ENCODE measurements around the gene TSPAN14.

TSPAN14 gene

DNA sequence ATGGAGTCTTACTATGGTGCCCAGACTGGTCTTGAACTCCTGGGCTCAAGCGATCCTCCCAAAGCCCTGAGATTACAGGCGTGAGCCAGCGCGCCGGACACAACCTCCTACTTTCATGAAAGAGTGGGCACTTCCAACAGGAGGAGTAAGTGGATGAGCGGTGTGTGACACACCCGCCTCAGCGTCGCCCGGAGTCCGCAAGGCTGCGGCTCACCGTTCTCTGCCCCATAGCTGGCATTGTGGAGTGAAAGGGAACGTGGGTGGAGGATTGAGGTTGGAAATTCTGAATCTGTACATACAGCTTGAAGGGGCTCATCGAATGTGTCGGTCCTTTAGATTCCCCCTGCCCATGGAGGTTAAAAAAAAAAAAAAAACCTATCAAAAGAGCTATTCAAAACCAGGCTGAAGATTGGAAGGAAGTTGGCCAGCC, 46.3 kb upstream of the TSPAN14 start:
- H2AFZ ChIP-seq (ENCODE audit: insufficient read depth, low read length, poor library complexity): peak overlapping the region; percentile 72
- no peak overlapping the region for H4K12ac ChIP-seq (ENCODE audit: low read depth, low read length)
- H3K9ac ChIP-seq (ENCODE audit: low read length): peak overlapping the region; percentile 47
- H2BK120ac ChIP-seq (ENCODE audit: insufficient read depth, low read length, poor library complexity): peak overlapping the region; percentile 29
- H3K9me3 ChIP-seq (ENCODE audit: insufficient read depth, low read depth, low read length): no peaks in the 10 kb centered on the region
- H2BK12ac ChIP-seq (ENCODE audit: low read length): no peak overlapping the region
- peak overlapping the region; percentile 63 for H3K14ac ChIP-seq (ENCODE audit: low read length)
- H3K4me1 ChIP-seq (ENCODE audit: control insufficient read depth in 1 of 2, insufficient read depth in 2 of 2, low read length in 2 of 2): peaks cover 17 to 19% of the 10 kb centered on the region in 2 experiments
- H3K23ac ChIP-seq (ENCODE audit: low read length): no peak overlapping the region
- H3K79me1 ChIP-seq (ENCODE audit: low read length): peaks cover 11% of the 10 kb centered on the region
- no CpG with 5 or more reads among the region's 16 CpGs for WGBS (ENCODE audit: extremely low coverage, insufficient coverage, insufficient read length)
- DNase-seq: no peak
- H2BK5ac ChIP-seq (ENCODE audit: low read depth, low read length, poor library complexity): no peak overlapping the region
- peak overlapping the region; percentile 67 for H4K91ac ChIP-seq (ENCODE audit: low read depth, low read length)
- H2AK5ac ChIP-seq (ENCODE audit: low read length): no peak overlapping the region
- no peaks in the 10 kb centered on the region for H3K27me3 ChIP-seq (ENCODE audit: insufficient read depth, low read length)
- H3K4ac ChIP-seq (ENCODE audit: low read depth, low read length): no peak overlapping the region
- H4K8ac ChIP-seq (ENCODE audit: low read depth, low read length): peak overlapping the region; percentile 87
- H3K27ac ChIP-seq (ENCODE audit: low read depth, low read length): no peak overlapping the region
- H3K4me2 ChIP-seq (ENCODE audit: low read length): peak overlapping the region; percentile 85
- no peaks in the 10 kb centered on the region for H3K36me3 ChIP-seq (ENCODE audit: control insufficient read depth in 1 of 2, insufficient read depth in 2 of 2, low read length in 2 of 2)
- H3K79me2 ChIP-seq (ENCODE audit: control insufficient read depth, insufficient read depth, low read length, poor library complexity): peaks cover 5% of the 10 kb centered on the region
- H3K4me3 ChIP-seq (ENCODE audit: low read depth, low read length): peak overlapping the region; percentile 82
- H3K18ac ChIP-seq (ENCODE audit: low read length): no peak overlapping the region

DNA sequence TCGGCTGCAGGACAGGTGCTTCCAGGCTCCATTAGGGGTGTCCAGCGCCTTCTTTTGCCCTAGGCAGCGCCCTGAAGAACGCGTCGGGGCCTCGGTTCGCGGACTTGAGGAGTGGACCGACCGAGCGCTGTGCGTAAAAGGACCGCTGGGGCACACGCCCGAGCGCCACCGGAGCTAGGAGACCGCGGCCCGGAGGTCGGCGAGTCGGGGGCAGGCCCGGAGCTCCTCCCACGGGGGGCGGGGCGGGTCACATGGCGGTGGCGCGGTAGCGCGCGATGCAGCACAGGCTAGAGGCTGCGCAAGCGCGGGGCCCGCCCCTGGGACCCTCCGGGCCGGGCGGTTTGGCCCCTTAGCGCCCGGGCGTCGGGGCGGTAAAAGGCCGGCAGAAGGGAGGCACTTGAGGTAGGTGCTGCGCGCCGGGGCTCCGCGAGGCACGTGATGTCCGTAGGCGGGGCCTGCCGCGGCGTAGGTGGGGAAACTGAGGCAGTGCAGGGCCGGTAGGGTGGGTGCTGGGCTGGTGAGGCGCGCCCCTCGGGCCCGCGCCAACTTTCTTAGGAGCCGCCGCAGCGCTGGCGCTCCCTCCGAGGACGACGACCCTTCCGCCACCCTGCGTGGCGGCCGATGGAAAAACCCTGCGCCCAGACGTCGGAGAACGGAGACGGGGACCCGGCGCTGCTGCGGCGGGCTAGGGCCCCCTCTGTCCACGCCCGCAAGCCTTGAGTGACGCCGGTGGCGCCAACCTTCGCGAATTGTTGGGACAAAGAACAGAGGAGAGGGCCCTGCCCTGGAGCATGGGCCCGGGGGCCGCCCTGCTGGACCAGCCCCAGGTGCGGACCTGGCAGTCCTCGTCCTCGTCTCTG, 45.6 kb upstream of the TSPAN14 start, which contains the start of gene PRXL2A:
Gene PRXL2A, plus strand, starts transcription at position 310 of the 860 bp plus-strand sequence. CDS start 11,917 bp downstream, outside the sequence.
- H3K9me3 ChIP-seq (ENCODE audit: insufficient read depth, low read depth, low read length): no peaks in the 10 kb centered on the region
- H3K36me3 ChIP-seq (ENCODE audit: control insufficient read depth in 1 of 2, insufficient read depth in 2 of 2, low read length in 2 of 2): no peaks in the 10 kb centered on the region
- peak within 1 kb of the TSS; percentile 97 for H4K91ac ChIP-seq (ENCODE audit: low read depth, low read length)
- peak within 1 kb of the TSS; percentile 85 for H3K4me2 ChIP-seq (ENCODE audit: low read length)
- peaks cover 5% of the 10 kb centered on the region for H3K79me2 ChIP-seq (ENCODE audit: control insufficient read depth, insufficient read depth, low read length, poor library complexity)
- H3K27ac ChIP-seq (ENCODE audit: low read depth, low read length): no peak within 1 kb of the TSS
- peak within 1 kb of the TSS; percentile 62 for H2BK120ac ChIP-seq (ENCODE audit: insufficient read depth, low read length, poor library complexity)
- peak within 1 kb of the TSS; percentile 61 for H2BK12ac ChIP-seq (ENCODE audit: low read length)
- peak within 1 kb of the TSS; percentile 95 for H2AFZ ChIP-seq (ENCODE audit: insufficient read depth, low read length, poor library complexity)
- H3K14ac ChIP-seq (ENCODE audit: low read length): peak within 1 kb of the TSS; percentile 95
- DNase-seq: peak in 1 of 2 donors; percentile 50
- peaks cover 11% of the 10 kb centered on the region for H3K79me1 ChIP-seq (ENCODE audit: low read length)
- peaks cover 22% of the 10 kb centered on the region in 2 experiments for H3K4me1 ChIP-seq (ENCODE audit: control insufficient read depth in 1 of 2, insufficient read depth in 2 of 2, low read length in 2 of 2)
- WGBS (ENCODE audit: extremely low coverage, insufficient coverage, insufficient read length): no CpG with 5 or more reads among the region's 96 CpGs
- peak within 1 kb of the TSS; percentile 87 for H4K12ac ChIP-seq (ENCODE audit: low read depth, low read length)
- peak within 1 kb of the TSS; percentile 98 for H3K18ac ChIP-seq (ENCODE audit: low read length)
- peak within 1 kb of the TSS; percentile 84 for H3K9ac ChIP-seq (ENCODE audit: low read length)
- no peak within 1 kb of the TSS for H3K23ac ChIP-seq (ENCODE audit: low read length)
- peak within 1 kb of the TSS; percentile 75 for H2BK5ac ChIP-seq (ENCODE audit: low read depth, low read length, poor library complexity)
- H3K4me3 ChIP-seq (ENCODE audit: low read depth, low read length): peak within 1 kb of the TSS; percentile 82
- peak within 1 kb of the TSS; percentile 89 for H3K4ac ChIP-seq (ENCODE audit: low read depth, low read length)
- H4K8ac ChIP-seq (ENCODE audit: low read depth, low read length): peak within 1 kb of the TSS; percentile 98
- no peaks in the 10 kb centered on the region for H3K27me3 ChIP-seq (ENCODE audit: insufficient read depth, low read length)
- H2AK5ac ChIP-seq (ENCODE audit: low read length): no peak within 1 kb of the TSS

DNA sequence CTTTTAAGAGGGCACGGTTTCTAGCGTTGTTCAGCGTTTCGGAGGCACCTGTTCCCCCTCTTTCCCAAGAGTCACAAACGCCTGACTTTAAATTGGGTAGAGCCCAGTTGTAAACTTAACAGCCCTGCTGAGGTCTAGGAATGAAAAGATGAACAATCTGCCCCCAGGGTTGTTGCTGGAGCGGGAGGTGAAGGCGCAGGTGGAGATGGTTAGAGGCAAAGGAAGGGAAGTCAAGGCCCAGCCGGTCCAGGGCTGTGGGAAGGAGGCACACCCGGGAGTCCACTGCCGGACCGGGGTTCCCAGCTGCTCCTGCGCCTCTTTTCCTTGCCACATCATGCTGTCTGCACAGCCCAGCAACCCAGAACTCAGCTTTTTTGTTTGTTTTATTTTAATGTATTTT, 45.0 kb upstream of the TSPAN14 start:
- no peak overlapping the region for H2BK120ac ChIP-seq (ENCODE audit: insufficient read depth, low read length, poor library complexity)
- no peak overlapping the region for H4K8ac ChIP-seq (ENCODE audit: low read depth, low read length)
- peaks cover 24 to 29% of the 10 kb centered on the region in 2 experiments for H3K4me1 ChIP-seq (ENCODE audit: control insufficient read depth in 1 of 2, insufficient read depth in 2 of 2, low read length in 2 of 2)
- peak overlapping the region; percentile 82 for H3K4me3 ChIP-seq (ENCODE audit: low read depth, low read length)
- H3K79me2 ChIP-seq (ENCODE audit: control insufficient read depth, insufficient read depth, low read length, poor library complexity): peaks cover 5% of the 10 kb centered on the region
- H4K91ac ChIP-seq (ENCODE audit: low read depth, low read length): peak overlapping the region; percentile 97
- no CpG with 5 or more reads among the region's 12 CpGs for WGBS (ENCODE audit: extremely low coverage, insufficient coverage, insufficient read length)
- H2AK5ac ChIP-seq (ENCODE audit: low read length): no peak overlapping the region
- H3K14ac ChIP-seq (ENCODE audit: low read length): peak overlapping the region; percentile 95
- no peak overlapping the region for H2BK12ac ChIP-seq (ENCODE audit: low read length)
- H4K12ac ChIP-seq (ENCODE audit: low read depth, low read length): peak overlapping the region; percentile 87
- peak overlapping the region; percentile 95 for H2AFZ ChIP-seq (ENCODE audit: insufficient read depth, low read length, poor library complexity)
- H2BK5ac ChIP-seq (ENCODE audit: low read depth, low read length, poor library complexity): no peak overlapping the region
- no peaks in the 10 kb centered on the region for H3K36me3 ChIP-seq (ENCODE audit: control insufficient read depth in 1 of 2, insufficient read depth in 2 of 2, low read length in 2 of 2)
- H3K79me1 ChIP-seq (ENCODE audit: low read length): peaks cover 11% of the 10 kb centered on the region
- peak overlapping the region; percentile 84 for H3K9ac ChIP-seq (ENCODE audit: low read length)
- peak in 1 of 2 donors; percentile 54 for DNase-seq
- peak overlapping the region; percentile 85 for H3K4me2 ChIP-seq (ENCODE audit: low read length)
- peak overlapping the region; percentile 98 for H3K18ac ChIP-seq (ENCODE audit: low read length)
- H3K27me3 ChIP-seq (ENCODE audit: insufficient read depth, low read length): no peaks in the 10 kb centered on the region
- H3K27ac ChIP-seq (ENCODE audit: low read depth, low read length): no peak overlapping the region
- no peak overlapping the region for H3K23ac ChIP-seq (ENCODE audit: low read length)
- no peaks in the 10 kb centered on the region for H3K9me3 ChIP-seq (ENCODE audit: insufficient read depth, low read depth, low read length)
- peak overlapping the region; percentile 89 for H3K4ac ChIP-seq (ENCODE audit: low read depth, low read length)

DNA sequence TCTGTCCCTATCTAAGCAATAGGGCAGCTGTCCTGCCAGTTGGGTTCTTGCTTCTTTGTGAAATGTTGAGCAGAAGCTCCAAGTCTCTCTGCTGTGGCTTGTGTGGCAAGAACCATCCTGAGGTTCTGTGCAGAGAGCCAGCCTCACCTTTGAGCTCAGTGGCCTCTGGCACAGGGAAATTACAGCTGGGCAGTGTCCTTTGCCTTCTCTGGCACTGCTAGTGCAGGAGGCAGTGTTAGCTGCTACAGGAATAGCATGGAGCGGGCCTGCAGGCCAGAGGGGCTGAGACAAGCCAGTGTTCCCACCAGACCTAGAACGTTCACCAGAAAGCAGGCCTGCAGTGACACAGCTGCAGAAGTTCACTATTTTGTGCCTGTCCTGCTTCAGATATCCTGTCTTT, 44.0 kb upstream of the TSPAN14 start:
- no peak overlapping the region for H2AK5ac ChIP-seq (ENCODE audit: low read length)
- DNase-seq: no peak

More for the DNA sequence above, 44.0 kb upstream of the TSPAN14 start:
- no peak overlapping the region for H2BK5ac ChIP-seq (ENCODE audit: low read depth, low read length, poor library complexity)
- H2AFZ ChIP-seq (ENCODE audit: insufficient read depth, low read length, poor library complexity): no peak overlapping the region
- no peak overlapping the region for H4K8ac ChIP-seq (ENCODE audit: low read depth, low read length)
- H3K79me2 ChIP-seq (ENCODE audit: control insufficient read depth, insufficient read depth, low read length, poor library complexity): peaks cover 5% of the 10 kb centered on the region
- H3K23ac ChIP-seq (ENCODE audit: low read length): no peak overlapping the region
- no peaks in the 10 kb centered on the region for H3K9me3 ChIP-seq (ENCODE audit: insufficient read depth, low read depth, low read length)
- H3K4me1 ChIP-seq (ENCODE audit: control insufficient read depth in 1 of 2, insufficient read depth in 2 of 2, low read length in 2 of 2): peaks cover 27 to 32% of the 10 kb centered on the region in 2 experiments
- no peaks in the 10 kb centered on the region for H3K36me3 ChIP-seq (ENCODE audit: control insufficient read depth in 1 of 2, insufficient read depth in 2 of 2, low read length in 2 of 2)
- no peak overlapping the region for H3K4me3 ChIP-seq (ENCODE audit: low read depth, low read length)
- H3K14ac ChIP-seq (ENCODE audit: low read length): no peak overlapping the region
- H2BK12ac ChIP-seq (ENCODE audit: low read length): no peak overlapping the region
- no peak overlapping the region for H3K4ac ChIP-seq (ENCODE audit: low read depth, low read length)
- no peaks in the 10 kb centered on the region for H3K27me3 ChIP-seq (ENCODE audit: insufficient read depth, low read length)
- no peak overlapping the region for H3K4me2 ChIP-seq (ENCODE audit: low read length)
- no CpG with 5 or more reads among the region's 2 CpGs for WGBS (ENCODE audit: extremely low coverage, insufficient coverage, insufficient read length)
- peak overlapping the region; percentile 2 for H3K9ac ChIP-seq (ENCODE audit: low read length)
- H4K12ac ChIP-seq (ENCODE audit: low read depth, low read length): no peak overlapping the region
- H4K91ac ChIP-seq (ENCODE audit: low read depth, low read length): no peak overlapping the region
- H3K27ac ChIP-seq (ENCODE audit: low read depth, low read length): no peak overlapping the region
- H2BK120ac ChIP-seq (ENCODE audit: insufficient read depth, low read length, poor library complexity): no peak overlapping the region
- H3K18ac ChIP-seq (ENCODE audit: low read length): no peak overlapping the region
- peaks cover 11% of the 10 kb centered on the region for H3K79me1 ChIP-seq (ENCODE audit: low read length)
